ENCODE results near the gene SGSM1. TPM values are rescaled to one million over a fixed set of nuclear protein-coding genes. Genes with fewer than 3 reads are reported as not detected.
A peak's percentile ranks its signal among the peaks of the same experiment; 100 is the strongest.

Gene SGSM1
- total RNA-seq, 6 experiments from 2014 or later: 0.11 to 0.78 (median 0.41) TPM

GRCh38 chr22:24789516-24789915 lies 16.5 kb upstream of the SGSM1 start:
- intact Hi-C loops (cut with DNase I): no loop called here
- no peak overlapping the region for H3K4me3 ChIP-seq
- no peaks in the 10 kb centered on the region for H3K27me3 ChIP-seq
- DNase-seq (no peak), ATAC-seq (no peak)
- TF ChIP-seq CTCF (IDR thresholded peaks at IDR 0.05): no peak
- TF ChIP-seq POLR2A (IDR thresholded peaks at IDR 0.05): no peak
- H3K27ac ChIP-seq: no peak overlapping the region
- no peaks in the 10 kb centered on the region for H3K36me3 ChIP-seq
- H3K9me3 ChIP-seq: no peaks in the 10 kb centered on the region
- H3K4me1 ChIP-seq: no peaks in the 10 kb centered on the region
- 46% methylated on average over 3 of the region's 3 CpGs for WGBS (ENCODE audit: insufficient coverage, low coverage, low lambda C conversion rate, missing lambda C conversion rate)

GRCh38 chr22:24791362-24791761 lies 14.6 kb upstream of the SGSM1 start:
- intact Hi-C loops (cut with DNase I): no loop called here
- H3K4me3 ChIP-seq: no peak overlapping the region
- no peak overlapping the region for H3K27ac ChIP-seq
- H3K9me3 ChIP-seq: no peaks in the 10 kb centered on the region
- no peaks in the 10 kb centered on the region for H3K36me3 ChIP-seq
- H3K4me1 ChIP-seq: no peaks in the 10 kb centered on the region
- no peaks in the 10 kb centered on the region for H3K27me3 ChIP-seq
- no peak for TF ChIP-seq CTCF (IDR thresholded peaks at IDR 0.05)
- TF ChIP-seq POLR2A (IDR thresholded peaks at IDR 0.05): no peak
- ATAC-seq (no peak), DNase-seq (no peak)
- 78% methylated on average over 6 of the region's 6 CpGs for WGBS (ENCODE audit: insufficient coverage, low coverage, low lambda C conversion rate, missing lambda C conversion rate)

GRCh38 chr22:24796056-24796455 lies 10.0 kb upstream of the SGSM1 start:
- TF ChIP-seq CTCF (IDR thresholded peaks at IDR 0.05): no peak
- TF ChIP-seq POLR2A (IDR thresholded peaks at IDR 0.05): no peak
- no peaks in the 10 kb centered on the region for H3K4me1 ChIP-seq
- DNase-seq (no peak), ATAC-seq (no peak)
- H3K36me3 ChIP-seq: no peaks in the 10 kb centered on the region
- WGBS (ENCODE audit: insufficient coverage, low coverage, low lambda C conversion rate, missing lambda C conversion rate): 86% methylated on average over 3 of the region's 3 CpGs
- intact Hi-C loops (cut with DNase I): no loop called here
- no peak overlapping the region for H3K4me3 ChIP-seq
- no peak overlapping the region for H3K27ac ChIP-seq
- H3K27me3 ChIP-seq: no peaks in the 10 kb centered on the region
- H3K9me3 ChIP-seq: no peaks in the 10 kb centered on the region

GRCh38 chr22:24796860-24797259 lies 9.2 kb upstream of the SGSM1 start:
- no peaks in the 10 kb centered on the region for H3K36me3 ChIP-seq
- 46% methylated on average over 3 of the region's 4 CpGs for WGBS (ENCODE audit: insufficient coverage, low coverage, low lambda C conversion rate, missing lambda C conversion rate)
- no peaks in the 10 kb centered on the region for H3K9me3 ChIP-seq
- ATAC-seq (no peak), DNase-seq (no peak)
- peaks cover 0 to 2% (median 0%) of the 10 kb centered on the region in 4 donors for H3K4me1 ChIP-seq
- intact Hi-C loops (cut with DNase I): no loop called here
- H3K4me3 ChIP-seq: no peak overlapping the region
- no peak overlapping the region for H3K27ac ChIP-seq
- TF ChIP-seq CTCF (IDR thresholded peaks at IDR 0.05): no peak
- no peak for TF ChIP-seq POLR2A (IDR thresholded peaks at IDR 0.05)
- H3K27me3 ChIP-seq: no peaks in the 10 kb centered on the region

- H3K27ac ChIP-seq: no peak overlapping the region
- TF ChIP-seq CTCF (IDR thresholded peaks at IDR 0.05): no peak
- TF ChIP-seq POLR2A (IDR thresholded peaks at IDR 0.05): no peak
- no peaks in the 10 kb centered on the region for H3K9me3 ChIP-seq
- intact Hi-C loops (cut with DNase I): no loop called here
- H3K36me3 ChIP-seq: no peaks in the 10 kb centered on the region
- H3K4me1 ChIP-seq: peaks cover 0 to 11% (median 0%) of the 10 kb centered on the region in 4 donors
- peak in 2 of 4 donors; percentile 8 to 40 for ATAC-seq
- no peak overlapping the region for H3K4me3 ChIP-seq
- no peaks in the 10 kb centered on the region for H3K27me3 ChIP-seq
- DNase-seq: no peak
- WGBS (ENCODE audit: insufficient coverage, low coverage, low lambda C conversion rate, missing lambda C conversion rate): 24% methylated on average over 4 of the region's 6 CpGs
These were observed 4.0 kb upstream of the SGSM1 start for GRCh38 chr22:24801901-24802465.

Measured in right lobe of liver (tissue), 6 donors.